Measurements from ENCODE around the gene U2AF2.

The U2AF2 gene

DNA sequence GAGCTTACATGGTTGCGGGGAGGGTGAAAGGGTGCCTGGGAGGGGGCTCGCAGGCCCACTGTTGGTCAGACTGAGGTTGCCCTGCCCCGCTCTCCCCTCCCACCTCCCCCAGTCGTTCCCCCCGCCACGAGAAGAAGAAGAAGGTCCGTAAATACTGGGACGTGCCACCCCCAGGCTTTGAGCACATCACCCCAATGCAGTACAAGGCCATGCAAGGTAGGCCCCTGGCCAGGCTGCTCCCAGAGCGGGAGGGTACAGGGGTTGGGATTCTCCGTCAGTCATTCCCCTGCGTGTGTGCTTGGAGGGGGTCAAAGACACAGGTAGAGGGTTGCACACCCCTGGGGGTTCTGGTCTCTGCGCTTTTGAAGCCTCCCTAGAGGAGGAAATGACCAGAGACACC lies 5.6 kb downstream of the U2AF2 start:
- DNase-seq = no peak

DNA sequence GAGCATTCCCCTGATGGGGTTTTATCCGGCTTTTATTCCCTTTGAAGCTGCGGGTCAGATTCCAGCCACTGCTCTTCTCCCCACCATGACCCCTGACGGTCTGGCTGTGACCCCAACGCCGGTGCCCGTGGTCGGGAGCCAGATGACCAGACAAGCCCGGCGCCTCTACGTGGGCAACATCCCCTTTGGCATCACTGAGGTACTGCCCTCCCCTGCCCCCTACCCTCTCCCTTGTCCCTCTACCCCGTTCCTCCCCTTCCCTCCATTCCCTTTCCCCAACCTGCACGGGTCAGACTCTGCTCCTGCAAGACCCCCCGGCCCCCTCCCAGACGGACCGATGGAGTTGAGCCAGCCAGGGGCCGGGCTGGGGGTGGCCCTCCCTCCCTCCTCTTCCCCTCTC lies 6.2 kb downstream of the U2AF2 start:
- DNase-seq = no peak

GRCh38 chr19:55661826-55662225 lies 7.0 kb downstream of the U2AF2 start:
- DNase-seq = no peak

DNA sequence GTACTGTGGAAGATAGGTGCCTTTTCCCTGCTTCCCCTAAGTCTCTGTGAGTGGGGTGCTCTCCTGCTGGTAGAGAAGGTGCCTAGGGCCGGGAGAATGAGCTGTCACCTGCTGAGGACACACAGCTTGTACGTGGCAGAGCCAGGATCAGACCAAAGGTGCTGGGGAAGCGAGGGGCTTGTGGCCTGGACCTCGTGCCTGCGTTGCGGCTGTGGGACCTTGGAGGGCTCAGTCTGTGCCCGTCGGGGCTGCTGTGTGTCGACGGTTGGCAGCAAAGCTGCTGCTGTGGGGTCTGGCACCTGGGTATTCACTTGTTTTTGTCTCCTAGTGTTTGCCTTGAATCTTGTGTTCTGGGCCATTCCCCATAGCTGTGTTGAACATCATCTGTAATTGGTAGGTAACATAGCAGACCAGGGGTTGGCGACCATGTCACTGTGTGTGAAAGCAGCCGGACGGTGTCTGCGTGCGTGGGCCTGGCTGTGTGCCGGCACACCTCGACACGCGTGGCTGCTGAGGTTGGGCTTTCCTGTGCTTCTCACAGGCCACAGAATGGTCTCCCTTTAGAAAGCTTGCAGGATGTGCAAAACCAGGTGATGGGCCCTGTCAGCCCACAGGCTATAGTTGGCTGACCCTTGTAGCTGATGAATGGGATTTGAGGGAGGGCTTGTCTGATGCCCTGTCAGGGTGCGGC lies 9.2 kb downstream of the U2AF2 start:
- no peak for DNase-seq

DNA sequence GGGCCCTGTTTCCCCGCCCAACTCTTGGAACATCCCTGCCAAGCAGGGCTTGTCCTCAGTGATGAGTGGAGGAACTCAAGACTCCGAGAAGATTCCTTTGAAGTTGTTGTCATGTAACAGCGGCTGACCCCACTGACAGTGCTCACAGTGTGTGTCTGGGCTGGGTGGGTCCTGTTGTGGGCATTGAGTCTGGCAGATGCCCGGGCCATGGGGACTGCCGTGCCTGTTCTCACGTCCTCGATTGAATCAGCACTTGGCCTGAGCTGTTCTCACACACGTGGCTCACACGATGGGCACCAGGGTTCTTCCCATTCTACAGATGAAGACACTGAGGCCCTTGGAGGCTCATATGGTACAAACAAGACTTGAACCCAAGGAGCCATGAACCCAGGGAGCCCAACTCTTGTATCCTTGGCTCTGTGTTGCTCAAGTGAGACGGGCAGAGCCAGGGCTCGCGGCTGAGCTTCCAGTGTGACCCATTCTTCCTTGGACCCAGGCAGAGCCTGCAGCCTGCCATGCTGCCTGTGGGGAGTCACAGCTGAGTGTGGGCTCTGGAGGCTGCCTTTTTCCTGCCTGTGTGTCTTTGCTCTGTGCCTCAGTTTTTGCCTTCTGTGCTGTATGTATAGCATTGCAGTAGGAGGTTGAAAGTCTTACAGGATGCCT lies 11.6 kb downstream of the U2AF2 start:
- DNase-seq = no peak

GRCh38 chr19:55667006-55667381 lies 12.2 kb downstream of the U2AF2 start:
- no peak for DNase-seq

DNA sequence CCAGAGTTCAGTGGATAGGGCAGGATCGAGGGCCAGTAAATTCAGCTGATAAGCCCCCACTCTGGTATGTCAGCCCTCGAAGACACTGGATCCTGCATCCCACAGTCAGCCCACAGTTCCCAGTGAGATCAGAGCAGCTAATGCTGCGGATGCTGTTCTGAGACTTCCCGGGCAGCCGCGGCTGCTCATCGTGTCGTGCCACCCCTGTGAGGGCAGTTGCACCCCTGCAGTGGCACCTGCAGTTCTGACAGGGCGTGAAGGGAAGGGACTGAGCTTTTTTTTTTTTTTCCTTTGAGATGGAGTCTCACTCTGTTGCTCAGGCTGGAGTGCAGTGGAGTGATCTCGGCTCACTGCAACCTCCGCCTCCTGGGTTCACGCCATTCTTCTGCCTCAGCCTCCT lies 12.7 kb downstream of the U2AF2 start:
- DNase-seq = no peak

- no peak for DNase-seq
Measured at GRCh38 chr19:55667958-55668357, 13.1 kb downstream of the U2AF2 start.

DNA sequence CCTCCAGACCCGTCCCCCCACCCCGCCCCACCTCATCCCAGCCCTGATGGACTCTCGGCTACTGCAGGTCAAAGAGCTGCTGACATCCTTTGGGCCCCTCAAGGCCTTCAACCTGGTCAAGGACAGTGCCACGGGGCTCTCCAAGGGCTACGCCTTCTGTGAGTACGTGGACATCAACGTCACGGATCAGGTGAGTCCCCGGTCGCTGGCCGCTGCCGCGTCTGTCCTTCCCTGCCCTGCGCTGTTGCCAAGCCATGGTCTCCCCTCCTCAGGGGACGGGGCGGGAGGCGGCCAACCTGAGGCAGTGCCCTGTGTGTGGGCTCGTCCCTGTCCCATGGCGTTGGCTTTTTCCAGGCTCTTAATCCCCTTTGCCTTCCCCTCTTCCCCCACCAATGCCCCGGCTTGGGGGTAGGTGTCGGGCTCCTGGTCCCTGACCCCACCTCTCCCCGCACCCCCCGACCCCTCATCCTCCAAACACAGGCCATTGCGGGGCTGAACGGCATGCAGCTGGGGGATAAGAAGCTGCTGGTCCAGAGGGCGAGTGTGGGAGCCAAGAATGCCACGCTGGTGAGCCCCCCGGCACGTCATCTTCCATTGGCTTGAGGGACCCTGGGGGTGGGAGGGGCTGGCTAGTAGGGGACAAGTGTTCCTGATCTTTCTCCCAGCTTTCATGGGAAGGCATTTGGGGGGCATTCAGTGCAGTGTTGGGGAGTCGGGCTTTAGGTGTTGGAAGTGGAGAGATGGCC lies 13.9 kb downstream of the U2AF2 start:
- DNase-seq = no peak

GRCh38 chr19:55669418-55670279 lies 14.8 kb downstream of the U2AF2 start:
- DNase-seq = no peak

- DNase-seq = no peak
Measured at GRCh38 chr19:55670280-55671053, 15.6 kb downstream of the U2AF2 start.

- DNase-seq = no peak
Measured at GRCh38 chr19:55671054-55671378, 16.2 kb downstream of the U2AF2 start.

- no peak for DNase-seq
Measured at GRCh38 chr19:55672418-55672817, 17.6 kb downstream of the U2AF2 start.

DNA sequence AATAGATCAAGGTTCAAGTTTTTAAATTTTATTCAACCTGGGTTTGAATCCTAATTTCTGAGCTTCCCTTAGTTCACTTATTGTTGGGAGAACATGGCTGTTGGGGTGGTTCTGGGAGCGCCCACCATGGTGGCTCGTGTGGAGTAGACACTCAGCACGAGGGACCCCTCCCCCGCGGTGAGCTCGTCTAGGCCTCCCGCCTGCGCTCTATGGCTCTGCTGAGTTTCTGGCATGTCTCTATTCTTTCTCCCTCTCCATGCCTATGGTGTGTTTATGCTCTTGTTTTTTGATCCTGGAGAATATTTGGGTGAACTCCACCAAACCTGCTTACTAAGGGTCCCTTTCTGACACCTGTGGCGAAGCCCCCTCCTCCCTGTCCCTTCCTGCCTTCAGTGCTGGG lies 18.6 kb downstream of the U2AF2 start:
- peak; percentile 64 for DNase-seq

GRCh38 chr19:55673889-55674288 lies 19.1 kb downstream of the U2AF2 start:
- no peak for DNase-seq

- no peak for DNase-seq
Measured at GRCh38 chr19:55674459-55674840, 19.6 kb downstream of the U2AF2 start.

DNA sequence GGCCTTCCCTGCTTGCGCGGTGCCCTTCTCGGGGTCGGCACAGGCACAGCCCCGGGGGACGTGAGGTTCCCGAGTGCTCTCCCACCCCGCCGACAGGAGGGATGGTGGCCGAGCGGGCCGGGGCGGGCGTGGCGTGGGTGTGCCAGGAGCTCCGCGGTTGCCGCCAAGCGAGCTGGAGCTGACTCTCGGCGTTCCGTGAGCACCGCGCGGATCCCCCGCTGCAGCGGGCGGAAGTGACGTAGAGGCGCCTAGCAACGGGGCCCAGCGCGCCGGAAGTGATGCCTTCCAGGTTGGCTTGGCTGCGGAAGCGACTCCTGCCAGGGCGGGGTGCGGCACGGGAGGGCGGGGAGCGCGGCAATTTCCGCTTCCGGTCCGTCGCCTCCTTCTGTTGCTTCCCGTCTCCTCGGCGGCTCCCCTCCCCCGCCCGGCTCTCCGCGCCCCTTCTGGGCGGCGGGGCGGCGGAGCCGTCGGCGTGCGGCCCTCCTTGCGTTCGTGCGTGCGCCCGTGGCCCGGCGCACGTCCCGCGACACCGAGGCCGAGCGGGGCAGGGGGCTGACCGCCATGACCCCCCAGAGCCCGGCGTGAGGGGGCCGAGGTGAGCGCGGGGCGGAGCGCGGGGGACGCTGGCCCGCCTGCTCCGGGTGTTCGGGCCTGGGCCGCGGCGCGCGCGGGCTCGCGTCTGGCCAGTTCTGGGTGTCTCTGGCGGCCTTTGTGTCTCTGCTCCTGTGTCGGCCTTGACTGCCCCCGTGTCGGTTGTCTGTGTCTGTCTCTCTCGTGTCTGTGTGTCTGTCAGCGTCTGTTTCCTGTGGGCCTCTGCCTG lies 20.2 kb downstream of the U2AF2 start, which contains the start of gene EPN1:
EPN1 (plus strand) TSS at position 386 of the 820 bp plus-strand sequence. CDS start 3,402 bp downstream, outside the sequence.
- DNase-seq = peak; percentile 100

- peak; percentile 70 for DNase-seq
Measured at GRCh38 chr19:55675661-55676354, 21.0 kb downstream of the U2AF2 start.

- DNase-seq = no peak
Measured at GRCh38 chr19:55676383-55676782, 21.5 kb downstream of the U2AF2 start.

DNA sequence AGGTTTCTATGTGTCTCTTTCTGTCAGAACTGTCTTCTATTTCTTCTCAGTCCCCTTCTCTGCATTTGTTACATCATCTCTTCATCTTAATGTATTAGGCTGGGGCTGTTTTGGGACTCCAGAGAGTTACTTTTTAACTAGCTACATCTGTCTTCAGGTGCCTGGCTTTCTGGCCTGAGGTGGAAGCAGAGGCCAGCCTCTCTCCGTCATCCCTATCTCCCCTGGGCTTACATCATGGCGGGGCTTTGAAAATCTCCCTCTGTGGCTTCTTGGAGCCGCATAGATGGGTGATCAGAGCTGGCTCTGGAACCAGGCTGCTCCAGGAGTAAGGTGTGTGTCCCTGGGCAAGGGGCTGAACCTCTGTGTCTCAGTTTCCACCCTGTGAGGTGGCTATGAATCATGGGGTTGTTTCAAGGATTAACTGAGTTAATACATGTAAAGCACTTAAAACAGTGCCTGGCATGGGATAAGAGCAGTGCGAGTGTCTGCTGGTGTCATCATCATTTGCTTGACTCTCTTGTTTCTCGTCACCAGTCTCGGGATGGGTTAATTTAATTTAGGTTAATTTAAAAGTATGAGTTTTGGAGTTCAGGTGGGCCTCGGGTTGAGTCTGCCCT lies 22.2 kb downstream of the U2AF2 start:
- DNase-seq = no peak

Measured in NCI-H2227 treated with DMSO at 0.1 percent for 48 hours (cell line).